Measurements from ENCODE around the gene KLHL8. TPM values are rescaled to one million over a fixed set of nuclear protein-coding genes. Genes with fewer than 3 reads are reported as not detected.

Gene KLHL8
- total RNA-seq, 1 experiment from 2014 or later, result 7.5 TPM

DNA sequence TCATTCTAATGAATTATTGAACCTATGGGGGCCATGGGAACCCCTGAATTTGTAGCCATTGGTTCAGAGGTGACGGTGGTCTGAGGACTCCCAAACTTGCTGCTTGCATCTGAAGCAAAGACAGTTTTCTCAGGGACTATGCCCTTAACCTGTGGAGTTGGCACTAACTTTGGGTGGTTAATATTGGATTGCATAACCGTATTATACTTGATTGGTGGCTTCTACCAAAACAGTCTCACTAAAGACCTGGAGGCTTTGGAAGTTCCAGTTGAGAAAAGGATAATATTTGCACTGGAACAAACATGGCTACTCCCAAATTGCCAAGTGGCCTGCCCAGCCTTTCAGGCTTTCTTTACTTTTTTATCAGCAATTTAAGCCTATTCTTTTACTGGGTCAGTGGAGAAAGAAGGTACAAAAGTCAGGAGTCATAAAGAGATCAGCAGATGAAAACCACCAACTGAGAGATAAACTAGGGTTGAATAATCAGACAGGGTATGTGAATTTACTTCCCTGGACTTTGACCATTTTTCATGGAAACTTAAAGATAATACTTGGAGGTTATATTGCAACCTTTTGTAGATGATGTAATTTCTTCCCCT lies 7.9 kb upstream of the KLHL8 start:
- no CpG with 5 or more reads among the region's 2 CpGs for WGBS (ENCODE audit: extremely low coverage, insufficient read length, low lambda C conversion rate)
- Histone ChIP-seq H2BK120ac (ENCODE audit: low read depth, low read length, poor library complexity, severe bottlenecking) (no peak overlapping the region), H3K14ac (ENCODE audit: insufficient read depth, low read length) (no peak overlapping the region), H2AFZ (ENCODE audit: low read length) (no peak overlapping the region), H3K23me2 (ENCODE audit: insufficient read length, low read depth, low read length, poor library complexity, severe bottlenecking) (no peaks in the 10 kb centered on the region), H3K79me1 (ENCODE audit: insufficient read depth, low read depth, low read length, poor library complexity, severe bottlenecking) (no peaks in the 10 kb centered on the region), H4K91ac (ENCODE audit: insufficient read length, low read depth, low read length) (no peak overlapping the region), H3K9me3 (ENCODE audit: control insufficient read depth, low read depth, low read length) (no peaks in the 10 kb centered on the region), H4K8ac (replicated peaks; ENCODE audit: insufficient read length, low read depth, low read length) (no peak overlapping the region), H3K18ac (ENCODE audit: insufficient read length, low read depth, low read length) (no peak overlapping the region), H3K79me2 (ENCODE audit: insufficient read depth, low read length) (no peaks in the 10 kb centered on the region), H3K9ac (ENCODE audit: extremely low read depth, insufficient read length, low read length) (no peak overlapping the region), H2BK15ac (ENCODE audit: low read depth, low read length) (no peak overlapping the region), H3K56ac (ENCODE audit: insufficient read length, low read depth, low read length) (no peak overlapping the region), H2BK12ac (ENCODE audit: insufficient read length, low read depth, low read length) (no peak overlapping the region), H3K4me2 (ENCODE audit: insufficient read depth, insufficient read length, low read length) (no peak overlapping the region), H3K27ac (ENCODE audit: insufficient read length, low read depth, low read length) (no peak overlapping the region), H3K23ac (ENCODE audit: insufficient read length, low read depth, low read length) (no peak overlapping the region), H2AK5ac (ENCODE audit: insufficient read length, low read length) (no peak overlapping the region), H4K20me1 (ENCODE audit: control insufficient read depth, insufficient read depth, insufficient read length) (no peaks in the 10 kb centered on the region), H3K4me1 (ENCODE audit: insufficient read depth, low read length) (no peaks in the 10 kb centered on the region), H2BK5ac (ENCODE audit: insufficient read length, low read length) (no peak overlapping the region), H4K5ac (ENCODE audit: insufficient read length, low read depth, low read length) (no peak overlapping the region), H2BK20ac (ENCODE audit: low read depth, low read length, poor library complexity, severe bottlenecking) (no peak overlapping the region), H3T11ph (ENCODE audit: low read length) (no peak overlapping the region), H3K27me3 (ENCODE audit: insufficient read depth, low read length) (no peaks in the 10 kb centered on the region), H3K4ac (ENCODE audit: low read depth, low read length) (no peak overlapping the region)
- no peak overlapping the region for H3K27ac Mint-ChIP-seq
- TF ChIP-seq, protein P1, sequence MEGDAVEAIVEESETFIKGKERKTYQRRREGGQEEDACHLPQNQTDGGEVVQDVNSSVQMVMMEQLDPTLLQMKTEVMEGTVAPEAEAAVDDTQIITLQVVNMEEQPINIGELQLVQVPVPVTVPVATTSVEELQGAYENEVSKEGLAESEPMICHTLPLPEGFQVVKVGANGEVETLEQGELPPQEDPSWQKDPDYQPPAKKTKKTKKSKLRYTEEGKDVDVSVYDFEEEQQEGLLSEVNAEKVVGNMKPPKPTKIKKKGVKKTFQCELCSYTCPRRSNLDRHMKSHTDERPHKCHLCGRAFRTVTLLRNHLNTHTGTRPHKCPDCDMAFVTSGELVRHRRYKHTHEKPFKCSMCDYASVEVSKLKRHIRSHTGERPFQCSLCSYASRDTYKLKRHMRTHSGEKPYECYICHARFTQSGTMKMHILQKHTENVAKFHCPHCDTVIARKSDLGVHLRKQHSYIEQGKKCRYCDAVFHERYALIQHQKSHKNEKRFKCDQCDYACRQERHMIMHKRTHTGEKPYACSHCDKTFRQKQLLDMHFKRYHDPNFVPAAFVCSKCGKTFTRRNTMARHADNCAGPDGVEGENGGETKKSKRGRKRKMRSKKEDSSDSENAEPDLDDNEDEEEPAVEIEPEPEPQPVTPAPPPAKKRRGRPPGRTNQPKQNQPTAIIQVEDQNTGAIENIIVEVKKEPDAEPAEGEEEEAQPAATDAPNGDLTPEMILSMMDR (conservative IDR thresholded peaks at IDR 0.05), result no peak
- H3K9me3 Mint-ChIP-seq, result no peaks in the 10 kb centered on the region
- H3K4me1 Mint-ChIP-seq, result no peaks in the 10 kb centered on the region; a peak in 1 of 4 replicates
- no peak for DNase-seq
- H3K27me3 Mint-ChIP-seq (ENCODE audit: low read depth), result no peaks in the 10 kb centered on the region; the same call in 1 of the 2 replicates
- H3K36me3 Mint-ChIP-seq (ENCODE audit: insufficient read depth in 1 of 3, low read depth in 3 of 3), result no peaks in the 10 kb centered on the region; a peak in 1 of 7 replicates
- H3K4me3 Mint-ChIP-seq, result no peak overlapping the region
